Occipital lobe (tissue), 2 donors: ENCODE data around the gene ANKFN1. TPM values are rescaled to one million over a fixed set of nuclear protein-coding genes. Genes with fewer than 3 reads are reported as not detected.

ENCODE experiments used
- DNase-seq: peaks from one replicate; lab custom pipeline; 2025; lab: John Stamatoyannopoulos, UW
- total RNA-seq: library from RNA; depleted of rRNA; stranded (reverse); fragments of >200 nt; gene quantifications from one replicate; pipeline ENCODE4 v1.2.3, GENCODE V29; 2014

Gene ANKFN1
- total RNA-seq, 1 donor from 2014 or later: 4.4 TPM

DNA sequence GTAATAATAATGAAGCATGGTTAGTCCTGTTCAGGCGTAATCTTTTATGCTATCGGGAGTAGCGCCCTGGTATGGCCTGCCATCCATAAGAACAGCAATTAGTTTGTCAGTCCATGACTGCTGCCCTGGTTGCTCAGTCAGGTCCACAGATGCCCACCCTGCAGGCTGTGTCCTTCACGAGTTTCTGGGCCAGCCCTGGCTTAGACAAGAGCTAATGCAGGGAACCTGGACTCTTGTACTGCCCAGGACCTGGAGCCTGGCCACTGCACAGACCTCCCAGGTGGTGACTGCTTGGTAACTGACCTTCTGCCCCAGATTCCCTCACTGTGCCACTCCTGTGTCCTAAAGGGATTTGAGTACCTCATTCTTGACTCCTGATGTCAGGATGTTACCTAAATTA lies 279.2 kb downstream of the ANKFN1 start:
- no peak for DNase-seq

- no peak for DNase-seq
Measured at GRCh38 chr17:56434610-56435009, 281.3 kb downstream of the ANKFN1 start.

- no peak for DNase-seq
Measured at GRCh38 chr17:56436142-56436541, 282.9 kb downstream of the ANKFN1 start.

DNA sequence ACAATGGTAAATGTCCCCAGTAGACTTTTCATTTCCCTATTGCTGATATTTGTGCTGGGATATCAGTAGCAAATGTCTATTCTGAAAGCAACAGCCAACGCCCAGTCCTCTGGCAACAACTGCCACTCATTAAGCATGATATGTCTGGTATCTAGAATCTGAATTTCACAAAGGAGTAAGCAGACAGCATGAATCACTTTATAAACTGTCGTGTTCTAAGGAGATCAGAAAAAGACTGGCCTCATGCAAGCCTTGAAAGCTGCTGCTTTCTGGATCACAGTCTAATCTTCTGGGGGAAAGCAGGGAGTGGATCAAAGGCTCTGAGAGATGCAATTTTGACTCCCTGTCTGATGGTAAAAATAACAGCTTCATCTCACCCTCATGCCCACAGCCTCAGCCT lies 287.1 kb downstream of the ANKFN1 start:
- DNase-seq: no peak

- no peak for DNase-seq
Measured at GRCh38 chr17:56441308-56441707, 288.0 kb downstream of the ANKFN1 start.

DNA sequence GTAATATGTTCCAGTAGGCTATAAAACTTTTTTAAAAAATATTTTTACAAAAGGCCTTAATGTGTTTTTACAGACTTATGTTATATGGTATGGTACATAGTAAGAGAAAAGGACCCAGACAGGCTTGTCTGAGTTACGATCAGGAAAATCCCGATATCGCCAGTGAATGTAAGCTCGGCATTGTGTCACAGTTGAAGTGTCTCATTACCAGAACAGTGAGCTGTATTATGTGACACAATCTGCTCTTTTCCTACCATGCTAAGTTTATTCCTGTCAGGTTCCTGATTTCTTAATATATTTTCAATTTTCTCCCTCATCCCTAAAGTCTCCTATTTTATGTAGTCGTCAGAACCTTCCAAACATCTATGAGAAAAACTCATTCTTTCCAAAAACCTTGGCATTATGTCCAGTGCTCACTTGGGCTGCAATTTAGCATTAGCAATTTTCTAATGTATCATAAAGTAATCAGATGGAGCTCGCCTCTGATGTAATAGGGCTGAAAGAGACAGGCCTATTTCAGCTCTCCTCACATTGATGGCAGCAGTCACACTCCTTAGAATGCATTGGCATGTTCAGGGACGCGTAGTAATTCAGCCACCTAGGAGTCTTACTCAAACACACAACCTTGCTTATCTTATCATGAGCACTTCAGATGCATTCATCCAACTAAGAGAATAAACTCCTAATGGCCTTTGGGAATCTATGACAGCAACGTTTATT lies 292.6 kb downstream of the ANKFN1 start:
- DNase-seq: no peak

- no peak for DNase-seq
Measured at GRCh38 chr17:56447171-56447570, 293.9 kb downstream of the ANKFN1 start.

DNA sequence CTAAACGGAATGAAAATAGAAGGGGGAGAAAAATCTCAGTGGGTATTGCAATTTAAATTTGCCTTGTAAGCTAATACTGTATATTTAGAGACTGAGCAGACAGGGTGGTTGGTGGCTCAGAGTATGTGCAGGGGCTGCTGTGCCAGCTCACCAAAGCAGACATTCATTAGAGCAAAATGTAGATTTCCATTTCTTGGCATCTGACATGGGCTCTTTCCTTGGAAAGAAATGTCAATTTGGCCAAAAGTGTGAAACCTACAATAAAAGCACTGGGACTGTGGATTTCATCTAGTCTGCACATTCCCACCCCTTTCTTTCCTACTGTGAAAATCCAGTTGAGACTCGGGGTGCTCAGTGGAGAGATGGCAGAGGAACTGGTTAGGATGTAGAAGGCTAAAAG lies 295.1 kb downstream of the ANKFN1 start:
- no peak for DNase-seq

DNA sequence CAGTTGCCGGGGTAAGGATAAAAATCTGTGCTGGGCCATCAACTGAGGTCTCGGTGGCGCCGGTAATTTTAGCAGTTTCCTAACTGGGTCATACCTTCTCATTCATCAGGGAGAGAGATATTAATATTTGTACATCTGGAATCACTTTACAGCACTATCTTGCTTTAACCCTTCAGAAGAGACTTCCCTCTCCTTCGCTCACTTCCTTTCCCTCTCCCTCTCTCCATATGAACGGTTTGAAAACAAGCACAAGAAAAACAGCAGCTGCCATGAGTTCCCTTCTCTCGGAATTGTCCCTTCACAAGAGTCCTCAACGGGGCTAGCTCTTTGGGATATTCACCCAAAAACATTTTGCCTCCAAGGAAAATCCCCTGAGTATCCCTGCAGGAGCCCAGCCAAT lies 295.9 kb downstream of the ANKFN1 start:
- DNase-seq: no peak

DNA sequence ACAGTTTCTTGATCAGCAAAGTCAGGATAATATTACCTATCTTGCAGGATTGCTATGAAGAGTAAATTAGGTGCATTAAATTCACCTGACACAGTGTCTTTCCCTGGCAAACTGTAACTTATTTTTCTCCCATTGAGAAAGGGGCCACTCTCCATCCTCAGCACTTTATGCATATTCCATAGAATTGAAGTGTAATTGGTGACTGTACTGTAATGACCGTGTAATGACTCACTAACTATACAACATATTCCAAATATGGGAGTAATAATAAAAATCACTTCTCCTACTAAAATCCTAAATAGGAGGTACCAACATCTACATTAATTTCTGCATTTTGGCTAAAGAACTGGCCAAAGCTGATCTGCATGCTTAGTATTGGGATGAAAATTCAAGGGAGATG lies 298.4 kb downstream of the ANKFN1 start:
- no peak for DNase-seq

DNA sequence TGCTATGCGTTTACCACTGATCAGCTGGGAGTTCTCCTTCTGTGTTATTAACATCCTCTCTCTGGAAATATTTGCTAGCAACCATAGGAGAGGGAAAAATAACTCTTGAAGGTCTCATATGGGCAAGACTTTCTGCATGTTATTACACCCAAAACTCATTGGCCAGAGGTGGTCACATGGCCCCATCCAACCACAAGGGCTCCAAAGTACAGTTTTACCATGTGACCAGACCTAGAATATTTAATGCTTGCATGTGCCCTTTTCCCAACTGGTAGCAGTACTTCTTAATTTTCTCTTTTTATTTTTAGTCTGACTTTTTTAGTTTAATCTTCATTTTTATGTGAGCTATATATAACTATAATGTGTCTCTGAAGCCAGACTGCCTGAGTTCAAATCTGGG lies 299.2 kb downstream of the ANKFN1 start:
- DNase-seq: no peak

- DNase-seq: no peak
Measured at GRCh38 chr17:56457501-56457900, 304.2 kb downstream of the ANKFN1 start.

DNA sequence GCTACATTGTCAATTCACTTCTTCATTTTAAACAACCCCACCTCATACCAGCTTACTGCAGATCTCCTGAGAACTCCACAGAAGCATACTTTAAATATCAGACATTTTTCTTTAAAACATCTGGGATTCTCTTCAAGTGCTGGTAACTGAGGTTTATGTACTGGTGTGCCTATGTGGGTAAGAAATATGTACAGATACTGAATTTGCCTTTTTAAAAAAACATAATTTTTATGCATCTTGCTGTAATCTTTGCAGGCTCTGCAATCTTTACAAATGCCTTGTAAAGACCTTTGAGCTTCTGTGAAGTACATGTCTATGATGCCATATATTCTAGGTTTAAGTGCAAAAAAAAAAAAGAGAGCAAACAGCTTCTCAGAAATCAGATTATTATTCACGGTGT lies 312.6 kb downstream of the ANKFN1 start:
- no peak for DNase-seq

DNA sequence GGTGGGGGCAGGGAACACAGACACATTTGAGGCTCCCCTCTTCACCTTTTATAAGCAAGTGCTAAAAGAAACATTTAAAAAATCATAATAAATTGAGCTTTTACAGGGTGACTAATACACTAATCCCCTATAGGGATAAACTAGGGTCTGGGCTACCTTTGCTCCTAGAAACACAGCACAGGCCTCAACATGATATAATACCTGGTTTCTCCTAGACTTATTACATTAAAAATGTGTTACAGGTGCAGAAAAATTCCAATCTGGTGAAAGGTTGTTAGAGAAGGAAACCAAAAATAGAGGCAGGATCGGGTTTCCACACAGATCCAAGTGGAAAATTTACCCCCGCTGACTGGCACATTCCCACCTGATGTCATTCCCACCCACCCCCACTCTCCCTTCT lies 315.6 kb downstream of the ANKFN1 start:
- no peak for DNase-seq

DNA sequence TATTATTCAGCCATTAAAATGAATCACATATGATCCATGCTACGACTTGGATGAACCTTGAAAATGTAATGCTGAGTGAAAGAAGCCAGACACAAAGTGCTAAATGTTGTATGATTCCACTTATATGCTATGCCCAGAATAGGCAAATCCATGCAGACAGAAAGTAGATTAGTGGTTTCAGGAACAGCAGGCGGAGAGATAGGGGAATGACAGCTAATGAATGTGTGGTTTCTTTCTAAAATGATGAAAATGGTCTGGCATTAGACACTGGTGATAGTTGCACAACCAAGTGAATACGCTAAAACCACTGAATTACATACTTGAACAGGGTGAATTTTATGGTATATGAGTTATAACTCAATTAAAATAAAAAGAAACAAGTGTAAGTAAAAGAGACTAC lies 318.4 kb downstream of the ANKFN1 start:
- DNase-seq: no peak

DNA sequence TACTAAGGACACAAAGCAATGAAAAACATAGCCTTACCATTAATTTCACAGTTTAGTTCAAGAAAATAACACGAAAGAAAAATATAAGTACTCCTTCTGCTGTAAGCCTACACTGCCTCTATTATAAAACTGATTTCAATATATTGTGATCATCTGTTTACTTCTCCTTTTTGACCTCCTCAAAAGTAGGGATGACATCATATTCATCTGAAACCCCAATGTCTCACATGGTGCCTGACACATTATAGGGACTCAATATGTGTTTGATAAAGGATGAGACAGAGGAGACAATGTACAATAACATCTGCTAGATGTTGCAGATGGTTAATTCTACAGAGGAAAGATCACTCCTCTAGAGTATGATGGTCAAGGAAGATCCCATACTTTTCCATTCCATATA lies 321.8 kb downstream of the ANKFN1 start:
- no peak for DNase-seq

GRCh38 chr17:56478836-56479447 lies 325.7 kb downstream of the ANKFN1 start:
- DNase-seq: no peak

GRCh38 chr17:56480501-56480900 lies 327.2 kb downstream of the ANKFN1 start:
- no peak for DNase-seq

GRCh38 chr17:56481659-56482058 lies 328.4 kb downstream of the ANKFN1 start:
- DNase-seq: no peak

- no peak for DNase-seq
Measured at GRCh38 chr17:56482229-56482628, 329.0 kb downstream of the ANKFN1 start.

DNA sequence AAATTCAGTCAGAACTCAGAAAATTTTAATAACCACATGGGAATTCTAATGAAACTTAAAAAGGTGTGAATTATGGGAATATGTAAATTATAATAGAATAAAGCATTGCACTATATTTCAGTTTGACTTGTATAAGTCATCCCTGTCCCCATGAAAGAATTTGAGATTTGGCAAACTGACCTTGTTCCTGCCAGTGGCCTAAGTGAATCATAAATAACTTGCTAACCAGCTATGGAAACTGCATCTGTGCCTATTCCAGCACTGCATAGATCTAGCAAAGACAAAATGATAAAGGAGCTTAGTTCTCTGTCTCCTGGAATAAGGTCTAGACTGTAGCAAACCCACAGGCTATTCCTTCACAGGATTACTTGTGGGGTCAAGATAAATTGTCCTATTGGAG lies 333.5 kb downstream of the ANKFN1 start:
- no peak for DNase-seq

GRCh38 chr17:56488800-56489199 lies 335.5 kb downstream of the ANKFN1 start:
- no peak for DNase-seq

DNA sequence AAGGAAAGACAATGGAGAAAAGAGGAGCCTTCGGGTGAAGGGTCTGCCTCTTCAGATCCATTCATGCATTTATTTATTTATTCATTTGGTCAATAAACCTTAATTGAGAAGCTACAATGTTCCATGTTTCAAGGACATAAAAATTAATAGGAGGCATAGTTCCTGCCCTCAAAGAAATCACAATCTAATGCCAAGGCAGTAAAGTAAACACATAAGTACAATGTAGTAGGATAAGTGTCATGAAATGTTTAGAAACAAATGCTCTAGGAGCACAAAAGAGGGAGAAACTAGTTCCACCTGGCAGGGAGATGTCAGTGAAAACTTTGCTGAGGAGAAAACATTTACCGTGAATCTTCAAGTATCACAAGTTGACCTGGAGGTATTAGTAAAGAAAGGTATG lies 336.7 kb downstream of the ANKFN1 start:
- no peak for DNase-seq

DNA sequence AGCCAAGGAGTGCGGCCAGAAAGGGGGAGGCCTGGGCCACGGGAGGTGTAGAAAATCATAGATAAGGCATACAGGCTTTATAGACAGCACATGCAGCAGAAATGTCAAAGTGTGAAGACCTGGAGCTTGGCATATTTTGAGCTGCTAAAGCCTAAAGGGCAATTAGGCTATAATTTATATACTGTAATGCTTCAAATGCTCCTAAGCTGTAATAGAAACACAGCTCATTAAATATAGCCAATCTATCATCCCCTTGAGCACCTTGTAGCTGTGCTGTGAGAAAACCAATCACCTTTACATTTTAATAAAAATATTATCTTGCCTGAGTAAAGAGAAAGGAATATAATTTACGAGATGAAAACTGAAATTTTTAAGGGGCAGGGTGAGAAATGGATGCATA lies 342.3 kb downstream of the ANKFN1 start:
- DNase-seq: no peak
